ENCODE results near the gene PRKAR1B.

PRKAR1B gene

DNA sequence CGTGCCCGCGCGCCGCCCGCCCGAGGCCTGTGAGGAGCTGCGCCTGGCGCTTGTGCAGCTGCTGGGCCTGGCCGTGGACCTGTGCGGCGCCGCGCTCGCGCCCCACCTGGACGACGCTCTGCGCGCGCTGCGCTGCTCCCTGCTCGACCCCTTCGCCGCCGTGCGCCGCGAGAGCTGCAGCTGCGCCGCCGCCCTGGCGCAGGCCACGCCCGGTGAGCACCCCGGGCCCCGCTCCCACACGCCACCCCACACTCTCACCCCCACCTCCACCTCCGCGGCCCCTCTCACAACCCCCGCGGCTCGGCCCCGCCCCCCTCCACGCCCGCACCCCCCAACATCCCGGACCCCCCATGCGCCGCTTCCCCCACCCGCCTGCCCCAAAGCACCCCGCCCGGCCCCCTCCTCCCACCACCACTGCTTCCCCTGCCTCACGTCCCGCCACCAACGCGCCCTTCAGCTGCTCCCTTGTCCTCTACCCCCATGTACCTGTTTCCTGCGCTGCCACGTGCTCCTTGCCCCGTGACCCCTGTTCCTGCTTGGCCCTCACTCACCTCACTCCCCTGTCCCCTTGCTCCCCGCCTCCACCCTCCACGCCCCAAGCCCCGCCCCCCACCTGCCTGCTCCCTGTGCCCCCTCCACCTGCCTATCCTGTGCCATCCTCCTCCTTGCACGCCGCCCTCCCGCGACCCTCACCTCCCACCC lies at the start of gene PRKAR1B:
Gene PRKAR1B, minus strand, starts transcription at position 178 of the 702 bp plus-strand sequence. CDS start 15,776 bp downstream, outside the sequence.
- TF ChIP-seq, protein P1, sequence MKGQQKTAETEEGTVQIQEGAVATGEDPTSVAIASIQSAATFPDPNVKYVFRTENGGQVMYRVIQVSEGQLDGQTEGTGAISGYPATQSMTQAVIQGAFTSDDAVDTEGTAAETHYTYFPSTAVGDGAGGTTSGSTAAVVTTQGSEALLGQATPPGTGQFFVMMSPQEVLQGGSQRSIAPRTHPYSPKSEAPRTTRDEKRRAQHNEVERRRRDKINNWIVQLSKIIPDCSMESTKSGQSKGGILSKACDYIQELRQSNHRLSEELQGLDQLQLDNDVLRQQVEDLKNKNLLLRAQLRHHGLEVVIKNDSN (IDR thresholded peaks at IDR 0.05) = peak; percentile 75
- TF ChIP-seq, protein P2, sequence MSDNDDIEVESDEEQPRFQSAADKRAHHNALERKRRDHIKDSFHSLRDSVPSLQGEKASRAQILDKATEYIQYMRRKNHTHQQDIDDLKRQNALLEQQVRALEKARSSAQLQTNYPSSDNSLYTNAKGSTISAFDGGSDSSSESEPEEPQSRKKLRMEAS (IDR thresholded peaks at IDR 0.05) = peak; percentile 76
- TF ChIP-seq YY1 (IDR thresholded peaks at IDR 0.05; ENCODE audit: low read depth) (no peak), CEBPB (IDR thresholded peaks at IDR 0.05) (no peak), EGR1 (IDR thresholded peaks at IDR 0.05) (no peak), TAF1 (IDR thresholded peaks at IDR 0.05; ENCODE audit: low read depth) (no peak)
- TF ChIP-seq, protein P3, sequence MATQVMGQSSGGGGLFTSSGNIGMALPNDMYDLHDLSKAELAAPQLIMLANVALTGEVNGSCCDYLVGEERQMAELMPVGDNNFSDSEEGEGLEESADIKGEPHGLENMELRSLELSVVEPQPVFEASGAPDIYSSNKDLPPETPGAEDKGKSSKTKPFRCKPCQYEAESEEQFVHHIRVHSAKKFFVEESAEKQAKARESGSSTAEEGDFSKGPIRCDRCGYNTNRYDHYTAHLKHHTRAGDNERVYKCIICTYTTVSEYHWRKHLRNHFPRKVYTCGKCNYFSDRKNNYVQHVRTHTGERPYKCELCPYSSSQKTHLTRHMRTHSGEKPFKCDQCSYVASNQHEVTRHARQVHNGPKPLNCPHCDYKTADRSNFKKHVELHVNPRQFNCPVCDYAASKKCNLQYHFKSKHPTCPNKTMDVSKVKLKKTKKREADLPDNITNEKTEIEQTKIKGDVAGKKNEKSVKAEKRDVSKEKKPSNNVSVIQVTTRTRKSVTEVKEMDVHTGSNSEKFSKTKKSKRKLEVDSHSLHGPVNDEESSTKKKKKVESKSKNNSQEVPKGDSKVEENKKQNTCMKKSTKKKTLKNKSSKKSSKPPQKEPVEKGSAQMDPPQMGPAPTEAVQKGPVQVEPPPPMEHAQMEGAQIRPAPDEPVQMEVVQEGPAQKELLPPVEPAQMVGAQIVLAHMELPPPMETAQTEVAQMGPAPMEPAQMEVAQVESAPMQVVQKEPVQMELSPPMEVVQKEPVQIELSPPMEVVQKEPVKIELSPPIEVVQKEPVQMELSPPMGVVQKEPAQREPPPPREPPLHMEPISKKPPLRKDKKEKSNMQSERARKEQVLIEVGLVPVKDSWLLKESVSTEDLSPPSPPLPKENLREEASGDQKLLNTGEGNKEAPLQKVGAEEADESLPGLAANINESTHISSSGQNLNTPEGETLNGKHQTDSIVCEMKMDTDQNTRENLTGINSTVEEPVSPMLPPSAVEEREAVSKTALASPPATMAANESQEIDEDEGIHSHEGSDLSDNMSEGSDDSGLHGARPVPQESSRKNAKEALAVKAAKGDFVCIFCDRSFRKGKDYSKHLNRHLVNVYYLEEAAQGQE (IDR thresholded peaks at IDR 0.05; ENCODE audit: low read depth) = no peak

DNA sequence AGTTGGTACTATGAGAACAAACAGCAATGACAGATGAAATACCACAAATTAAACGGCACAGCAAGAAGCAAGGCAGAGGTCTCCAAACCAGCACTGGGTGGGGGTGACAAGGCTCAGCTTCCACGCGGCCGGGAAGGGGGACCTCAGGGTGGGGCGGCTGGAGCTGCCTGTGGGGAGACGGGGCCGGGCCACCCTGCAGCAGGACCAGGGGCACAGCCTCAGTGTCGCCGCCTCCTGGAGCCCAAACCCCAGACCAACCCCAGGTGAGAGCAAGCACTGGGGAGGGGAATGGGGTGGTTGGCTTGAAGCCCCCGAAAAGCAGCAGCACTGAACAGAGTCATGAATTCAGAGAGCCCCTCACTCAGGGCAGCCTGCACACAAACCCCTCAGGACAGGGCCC lies 49.3 kb upstream of the PRKAR1B start:
- no peak for TF ChIP-seq EGR1 (IDR thresholded peaks at IDR 0.05)
- no peak for TF ChIP-seq NFIC (IDR thresholded peaks at IDR 0.05)
- no peak for TF ChIP-seq TAF1 (IDR thresholded peaks at IDR 0.05; ENCODE audit: low read depth)
- TF ChIP-seq, protein P2 (IDR thresholded peaks at IDR 0.05) = no peak
- no peak for TF ChIP-seq ZBTB7A (IDR thresholded peaks at IDR 0.05; ENCODE audit: low read depth)
- no peak for TF ChIP-seq EP300 (IDR thresholded peaks at IDR 0.05; ENCODE audit: borderline replicate concordance)
- no peak for TF ChIP-seq TCF12 (IDR thresholded peaks at IDR 0.05; ENCODE audit: low read depth)
- no peak for TF ChIP-seq CEBPB (IDR thresholded peaks at IDR 0.05)
- TF ChIP-seq, protein P1 (IDR thresholded peaks at IDR 0.05) = no peak
- no peak for TF ChIP-seq CREB1 (IDR thresholded peaks at IDR 0.05; ENCODE audit: low read depth)
- TF ChIP-seq TEAD4 (IDR thresholded peaks at IDR 0.05) = no peak
- TF ChIP-seq FOXM1 (IDR thresholded peaks at IDR 0.05; ENCODE audit: borderline replicate concordance, low read depth) = no peak
- TF ChIP-seq, protein P3 (IDR thresholded peaks at IDR 0.05; ENCODE audit: low read depth) = no peak
- no peak for TF ChIP-seq RAD21 (IDR thresholded peaks at IDR 0.05; ENCODE audit: low read depth)
- no peak for TF ChIP-seq YY1 (IDR thresholded peaks at IDR 0.05; ENCODE audit: low read depth)

DNA sequence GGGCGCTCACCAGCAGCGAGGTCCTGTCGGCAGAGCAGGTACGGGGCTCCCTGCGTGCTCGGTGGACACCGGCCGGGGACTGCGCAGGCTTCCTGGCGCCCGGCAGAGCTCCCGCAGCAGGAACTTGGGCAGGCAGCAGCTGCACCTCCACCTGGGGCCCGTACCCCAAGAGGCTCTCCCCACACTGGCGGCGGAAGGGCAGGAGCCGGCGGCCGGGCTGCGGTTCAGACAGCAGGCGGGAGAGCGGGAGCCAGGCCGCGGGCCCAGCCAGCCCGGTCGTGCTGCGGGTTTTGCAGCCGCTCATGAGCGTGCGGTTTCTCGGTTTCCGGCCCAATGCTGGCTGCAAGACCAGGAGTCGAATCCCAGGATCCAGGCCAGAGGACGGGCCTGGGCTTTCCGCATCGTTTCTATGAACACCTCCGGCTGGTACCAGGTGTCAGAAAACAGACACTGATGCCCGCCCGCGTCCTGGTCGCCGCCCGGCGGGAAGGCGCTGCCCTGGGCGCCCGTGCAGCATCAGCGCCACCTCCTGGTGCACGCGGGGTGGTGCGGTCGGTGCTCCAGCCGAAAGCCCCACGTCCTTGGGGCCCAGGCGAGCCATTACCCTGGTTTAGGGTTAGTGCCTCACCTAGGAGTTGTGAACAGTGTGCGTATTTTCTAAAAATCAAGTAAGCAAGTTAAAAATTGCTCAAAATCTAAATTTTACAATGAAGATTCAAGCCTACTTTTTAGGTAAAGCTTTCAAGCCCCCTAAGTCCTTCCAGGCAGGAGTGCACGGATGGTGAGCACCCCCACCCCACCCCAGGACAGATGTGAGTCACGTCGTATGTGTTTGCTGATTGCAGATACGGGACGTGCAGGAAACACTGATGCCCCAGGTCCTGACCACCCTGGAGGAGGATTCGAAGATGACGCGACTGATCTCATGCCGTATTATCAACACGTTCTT lies 47.4 kb upstream of the PRKAR1B start:
- no peak for TF ChIP-seq ZBTB7A (IDR thresholded peaks at IDR 0.05; ENCODE audit: low read depth)
- peak; percentile 55 for TF ChIP-seq RAD21 (IDR thresholded peaks at IDR 0.05; ENCODE audit: low read depth)

DNA sequence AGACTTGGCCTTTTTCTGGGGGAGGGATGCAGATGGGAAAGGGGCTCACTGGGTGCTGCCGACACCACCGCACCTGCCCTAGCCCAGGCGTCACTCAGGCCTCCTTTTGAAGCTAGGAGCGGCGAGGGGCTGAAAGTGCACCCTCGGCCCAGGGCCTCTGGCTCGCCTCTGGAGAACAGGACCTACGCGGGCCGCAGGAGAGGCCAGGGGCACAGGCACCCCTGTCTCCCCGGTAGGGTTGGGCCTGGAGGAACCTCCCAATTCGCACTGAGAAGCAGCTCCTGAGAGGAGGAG lies 46.5 kb upstream of the PRKAR1B start:
- TF ChIP-seq, protein P3 (IDR thresholded peaks at IDR 0.05; ENCODE audit: low read depth) = no peak
- no peak for TF ChIP-seq EP300 (IDR thresholded peaks at IDR 0.05; ENCODE audit: borderline replicate concordance)
- TF ChIP-seq ZBTB7A (IDR thresholded peaks at IDR 0.05; ENCODE audit: low read depth) = no peak
